H1 (cell line): ENCODE measurements around the gene EPHB6. TPM values are rescaled to one million over a fixed set of nuclear protein-coding genes. Genes with fewer than 3 reads are reported as not detected.
A peak's percentile ranks its signal among the peaks of the same experiment; 100 is the strongest.

ENCODE experiments used
- CTCF ChIA-PET: fragments of 300-600 bp; sonication (Branson Sonifier 250); formaldehyde crosslinking; loops from one replicate; lab custom pipeline; 2021; ENCODE audit not compliant: partially characterized antibody; lab: Charles Lee
- POLR2A ChIA-PET: fragments of 300-600 bp; sonication (Branson Sonifier 250); formaldehyde crosslinking; loops from one replicate; lab custom pipeline; 2021; ENCODE audit warnings: inconsistent platforms; ENCODE audit not compliant: partially characterized antibody; lab: Charles Lee
- DNase-seq, 2 experiments: peaks; one replicate each; pipeline versions ENCODE4 v3.0.0 to v3.0.0-alpha.2; 2010 to 2022; ENCODE audit warnings: low spot score in 2 of 2, low read depth in 1 of 2, mixed read lengths in 1 of 2
- FAIRE-seq: peaks from 2 replicates; lab custom pipeline; 2011; peaks lifted over from hg19 to GRCh38; lab: Jason Lieb, UNC
- H2AFZ ChIP-seq: 2 replicates; pipeline ENCODE4 v1.8.1; 2012; ENCODE audit warnings: low read length, inconsistent platforms
- H2AK5ac ChIP-seq: 2 replicates; pipeline ENCODE4 v1.6.1; 2013; ENCODE audit warnings: low read depth, low read length
- H2BK120ac ChIP-seq: replicated peaks from 2 replicates; pipeline ENCODE3; 2013; ENCODE audit warnings: low read depth, low read length, inconsistent platforms
- H2BK12ac ChIP-seq: 2 replicates; pipeline ENCODE4 v1.6.1; 2013; ENCODE audit warnings: low read depth, low read length
- H2BK15ac ChIP-seq: 2 replicates; pipeline ENCODE4 v1.6.1; 2013; ENCODE audit warnings: low read length
- H2BK20ac ChIP-seq: 2 replicates; pipeline ENCODE4 v1.6.1; 2013; ENCODE audit warnings: low read length
- H2BK5ac ChIP-seq: 2 replicates; pipeline ENCODE4 v1.6.1; 2013; ENCODE audit warnings: low read depth, low read length
- H3K14ac ChIP-seq: 2 replicates; pipeline ENCODE4 v1.6.1; 2013; ENCODE audit warnings: inconsistent platforms; ENCODE audit not compliant: insufficient read length
- H3K18ac ChIP-seq: 2 replicates; pipeline ENCODE4 v1.6.1; 2013; ENCODE audit warnings: low read length; ENCODE audit errors: extremely low read depth
- H3K23ac ChIP-seq: 2 replicates; pipeline ENCODE4 v1.6.1; 2013; ENCODE audit warnings: inconsistent platforms; ENCODE audit not compliant: insufficient read length
- H3K23me2 ChIP-seq: 2 replicates; pipeline ENCODE4 v1.6.1; 2013; ENCODE audit warnings: low read depth, low read length
- H3K27ac ChIP-seq: 2 replicates; pipeline ENCODE4 v1.6.1; 2011; ENCODE audit warnings: low read depth, low read length, inconsistent platforms
- H3K27me3 ChIP-seq, 4 experiments: replicated peaks in 1 of 4; 1 replicate in 1 of 4; 2 replicates in 3 of 4; pipeline versions ENCODE4 v1.6.1 to v1.8.1; 2011 to 2013; ENCODE audit warnings: low read length in 3 of 4, mild to moderate bottlenecking in 3 of 4, inconsistent platforms in 2 of 4, mixed read lengths in 2 of 4, moderate library complexity in 1 of 4; ENCODE audit not compliant: control insufficient read depth in 3 of 4, insufficient read depth in 3 of 4; ENCODE audit errors: extremely low read depth in 1 of 4
- H3K36me3 ChIP-seq, 4 experiments: 2 replicates each; pipeline versions ENCODE4 v1.6.1 to v1.8.1; 2011 to 2013; ENCODE audit warnings: mild to moderate bottlenecking in 4 of 4, low read length in 3 of 4, moderate library complexity in 2 of 4, control low read depth in 1 of 4, inconsistent platforms in 1 of 4; ENCODE audit not compliant: insufficient read depth in 4 of 4, control insufficient read depth in 2 of 4
- H3K4ac ChIP-seq: replicated peaks from 2 replicates; pipeline ENCODE3; 2013; ENCODE audit warnings: low read length, low read depth, mixed read lengths, inconsistent platforms; ENCODE audit not compliant: insufficient read length
- H3K4me1 ChIP-seq, 4 experiments: replicated peaks in 1 of 4; 1 replicate in 1 of 4; 2 replicates in 3 of 4; pipeline versions ENCODE4 v1.6.1 to v1.8.1; 2011 to 2013; ENCODE audit warnings: low read length in 3 of 4, inconsistent platforms in 2 of 4, mixed read lengths in 1 of 4; ENCODE audit not compliant: insufficient read depth in 4 of 4, control insufficient read depth in 3 of 4
- H3K4me2 ChIP-seq, 2 experiments: 2 replicates each; pipeline versions ENCODE4 v1.6.1 to v1.8.1; 2011 to 2013; ENCODE audit warnings: low read depth in 2 of 2, low read length in 2 of 2, control low read depth in 1 of 2, inconsistent platforms in 1 of 2, mild to moderate bottlenecking in 1 of 2; ENCODE audit not compliant: insufficient read depth in 1 of 2
- H3K4me3 ChIP-seq, 4 experiments: fragments of 200-600, 300-600 bp in 1 of 4; sonication (generic), shearing (Covaris generic), sonication (Bioruptor Twin) in 1 of 4; 2 replicates each; pipeline versions ENCODE4 v1.5.1 to v1.8.1; 2011 to 2016; ENCODE audit warnings: low read length in 4 of 4, low read depth in 3 of 4, control low read depth in 2 of 4, inconsistent platforms in 2 of 4, mild to moderate bottlenecking in 2 of 4, mixed read lengths in 1 of 4, moderate library complexity in 1 of 4; ENCODE audit not compliant: insufficient read depth in 2 of 4; ENCODE audit errors: extremely low read depth in 1 of 4
- H3K56ac ChIP-seq: replicated peaks from 2 replicates; pipeline ENCODE3; 2013; ENCODE audit warnings: low read depth, mild to moderate bottlenecking, mixed read lengths, low read length, inconsistent platforms; ENCODE audit not compliant: insufficient read length
- H3K79me1 ChIP-seq: 2 replicates; pipeline ENCODE4 v1.6.1; 2013; ENCODE audit warnings: low read depth, low read length, control low read depth
- H3K79me2 ChIP-seq, 2 experiments: 2 replicates each; pipeline versions ENCODE4 v1.6.1 to v1.8.1; 2012 to 2013; ENCODE audit warnings: low read length in 2 of 2, mild to moderate bottlenecking in 2 of 2, inconsistent platforms in 1 of 2; ENCODE audit not compliant: insufficient read depth in 2 of 2, control insufficient read depth in 1 of 2
- H3K9ac ChIP-seq, 4 experiments: replicated peaks in 1 of 4; 1 replicate in 1 of 4; 2 replicates in 3 of 4; pipeline versions ENCODE4 v1.6.1 to v1.8.1; 2011 to 2013; ENCODE audit warnings: low read depth in 3 of 4, low read length in 3 of 4, control low read depth in 2 of 4, mild to moderate bottlenecking in 2 of 4, moderate library complexity in 2 of 4, inconsistent platforms in 1 of 4; ENCODE audit errors: extremely low read depth in 1 of 4
- H3K9me3 ChIP-seq, 2 experiments: 2 replicates each; pipeline versions ENCODE4 v1.6.1 to v1.8.1; 2012 to 2013; ENCODE audit warnings: mild to moderate bottlenecking in 2 of 2, moderate library complexity in 2 of 2, control low read depth in 1 of 2, inconsistent platforms in 1 of 2, low read depth in 1 of 2, low read length in 1 of 2, mixed read lengths in 1 of 2; ENCODE audit not compliant: insufficient read depth in 2 of 2
- H4K20me1 ChIP-seq, 2 experiments: replicated peaks in 1 of 2; 2 replicates each; pipeline versions ENCODE3 to v1.8.1; 2011 to 2013; ENCODE audit warnings: inconsistent platforms in 2 of 2, low read length in 2 of 2, mild to moderate bottlenecking in 1 of 2; ENCODE audit not compliant: insufficient read depth in 2 of 2, control insufficient read depth in 1 of 2
- H4K5ac ChIP-seq: 2 replicates; pipeline ENCODE4 v1.6.1; 2013; ENCODE audit warnings: low read length, low read depth, mixed read lengths, inconsistent platforms; ENCODE audit not compliant: insufficient read length
- H4K8ac ChIP-seq: 2 replicates; pipeline ENCODE4 v1.8.0; 2013; ENCODE audit warnings: mild to moderate bottlenecking, moderate library complexity, low read length, inconsistent platforms; ENCODE audit not compliant: insufficient read depth; ENCODE audit errors: extremely low read depth
- H4K91ac ChIP-seq: replicated peaks from 2 replicates; pipeline ENCODE3; 2013; ENCODE audit warnings: low read length, mixed read lengths, inconsistent platforms; ENCODE audit not compliant: insufficient read length
- CHD2 ChIP-seq: IDR thresholded peaks from 2 replicates; pipeline ENCODE4 v1.6.1; 2012; ENCODE audit warnings: low read length, improper control_type of control experiment
- GABPA ChIP-seq: IDR thresholded peaks from 2 replicates; pipeline ENCODE4 v1.6.1; 2011; ENCODE audit warnings: mild to moderate bottlenecking, low read length, moderate library complexity, borderline replicate concordance; ENCODE audit not compliant: insufficient read depth
- HDAC2 ChIP-seq, 2 experiments: fragments of 300-600 bp in 1 of 2; sonication (generic) in 1 of 2; IDR thresholded peaks; 2 replicates each; pipeline ENCODE4 v1.6.1; 2011 to 2012; ENCODE audit warnings: low read depth in 2 of 2, low read length in 2 of 2, mild to moderate bottlenecking in 2 of 2, moderate library complexity in 2 of 2, borderline replicate concordance in 1 of 2, inconsistent platforms in 1 of 2
- PHF8 ChIP-seq: fragments of 200-600 bp; sonication (generic); conservative IDR thresholded peaks from 2 replicates; pipeline ENCODE4 v1.7.1; 2012; ENCODE audit warnings: low read depth, mild to moderate bottlenecking, inconsistent platforms, low read length, moderate library complexity
- SRF ChIP-seq: IDR thresholded peaks from 2 replicates; pipeline ENCODE4 v1.6.1; 2011; ENCODE audit warnings: mild to moderate bottlenecking, low read depth, low read length, moderate library complexity
- TAF1 ChIP-seq: IDR thresholded peaks from 2 replicates; pipeline ENCODE4 v1.6.1; 2011; ENCODE audit warnings: mild to moderate bottlenecking, low read depth, low read length
- TBP ChIP-seq: IDR thresholded peaks from 2 replicates; pipeline ENCODE4 v1.6.1; 2011; ENCODE audit warnings: low read depth, low read length, improper control_type of control experiment
- TCF12 ChIP-seq: IDR thresholded peaks from 2 replicates; pipeline ENCODE4 v1.6.1; 2011; ENCODE audit warnings: low read depth, mild to moderate bottlenecking, low read length
- WGBS, 2 experiments: shearing (Covaris generic) in 1 of 2; methylation state at CpG; one replicate each; pipeline versions ENCODE4 v1.1.6 to v1.1.7; 2013 to 2015; ENCODE audit warnings: low lambda C conversion rate in 2 of 2, mixed read lengths in 2 of 2, inconsistent platforms in 1 of 2, low coverage in 1 of 2, missing lambda C conversion rate in 1 of 2; ENCODE audit not compliant: insufficient replicate concordance in 2 of 2, insufficient coverage in 1 of 2, insufficient read length in 1 of 2; ENCODE audit errors: extremely low coverage in 1 of 2, missing lambda C conversion rate in 1 of 2; 5-methylcytosine and 5-hydroxymethylcytosine counted together
- polyA plus RNA-seq, 7 experiments: library from polyadenylated mRNA; depleted of rRNA in 3 of 7; stranded (reverse) in 5 of 7; unstranded in 2 of 7; fragments of >200 nt in 5 of 7; fragments of 200-250 nt in 2 of 7; gene quantifications; 1 replicate in 5 of 7; 2 replicates in 1 of 7; 4 replicates in 1 of 7; pipeline versions ENCODE4 v1.2.1 to v1.2.3, GENCODE V29; 2011 to 2013; ENCODE audit warnings: missing spikeins in 2 of 7, mixed read lengths in 2 of 7
- total RNA-seq: library from RNA; stranded (reverse); fragmentation: NEBNext Ultra II Directional; extraction: Animal tissue kit (Norgen Biotek cat#: 25700); gene quantifications from 2 replicates; pipeline ENCODE4 v1.2.1, GENCODE V29; 2021
- TF ChIP-seq, protein P1 (sequence below): IDR thresholded peaks from 2 replicates; pipeline ENCODE4 v1.6.1; 2011; ENCODE audit warnings: low read length, improper control_type of control experiment

The EPHB6 gene
- total and polyA plus RNA-seq, 2 of the 8 experiments (the other 6 are each of a cell fraction or from before 2014, with no cell fraction given) = 19.7 TPM

DNA sequence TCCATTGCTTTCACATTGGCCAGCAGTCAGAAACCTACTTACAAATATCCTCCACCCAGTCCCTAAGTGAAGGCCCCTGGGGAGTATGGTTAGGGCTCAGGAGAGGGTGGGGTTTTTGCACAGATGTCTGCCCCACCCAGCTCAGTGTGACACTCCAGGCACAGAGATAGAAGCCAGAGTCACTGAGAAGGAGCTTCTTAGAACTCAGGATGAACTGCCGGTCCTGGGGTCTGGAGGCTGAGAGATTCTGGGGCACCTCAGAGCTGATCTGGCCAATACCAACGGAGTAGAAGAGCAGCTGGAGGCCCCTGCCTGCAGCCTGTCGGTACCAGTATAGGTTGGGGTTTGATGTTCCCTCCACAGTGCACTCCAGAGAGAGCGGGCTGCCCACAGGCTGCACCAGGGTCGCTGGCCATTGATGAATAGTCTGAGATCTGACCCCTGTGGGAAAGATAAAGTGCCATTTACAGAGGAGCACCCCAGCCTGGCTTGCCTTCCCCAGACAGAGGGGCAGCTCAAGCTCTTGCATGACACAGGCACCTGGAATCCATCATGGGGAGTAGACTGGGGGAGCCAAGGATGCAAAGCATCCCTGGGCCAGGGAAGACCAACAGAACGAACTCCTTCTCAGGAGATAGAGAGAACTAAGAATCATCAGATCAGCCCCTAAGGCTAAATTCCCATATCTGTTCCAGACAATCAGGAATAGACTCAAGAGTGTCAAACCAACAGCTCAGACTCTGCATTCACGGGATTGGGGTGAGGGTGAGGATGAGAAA lies 42.2 kb upstream of the EPHB6 start:
- POLR2A ChIA-PET = interaction anchor here (2.4 kb wide), 1 partner anchor 16 kb away, joined by 18 read pairs; no protein-coding TSS in a partner anchor
- TF ChIP-seq HDAC2 (IDR thresholded peaks at IDR 0.05; ENCODE audit: borderline replicate concordance in 1 of 2, low read depth in 2 of 2, low read length in 2 of 2) (no peak), GABPA (no peak), TAF1 (no peak), SRF (no peak), TBP (no peak), PHF8 (no peak), CHD2 (no peak), TCF12 (no peak)
- TF ChIP-seq, protein P1, sequence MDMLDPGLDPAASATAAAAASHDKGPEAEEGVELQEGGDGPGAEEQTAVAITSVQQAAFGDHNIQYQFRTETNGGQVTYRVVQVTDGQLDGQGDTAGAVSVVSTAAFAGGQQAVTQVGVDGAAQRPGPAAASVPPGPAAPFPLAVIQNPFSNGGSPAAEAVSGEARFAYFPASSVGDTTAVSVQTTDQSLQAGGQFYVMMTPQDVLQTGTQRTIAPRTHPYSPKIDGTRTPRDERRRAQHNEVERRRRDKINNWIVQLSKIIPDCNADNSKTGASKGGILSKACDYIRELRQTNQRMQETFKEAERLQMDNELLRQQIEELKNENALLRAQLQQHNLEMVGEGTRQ = no peak

More for the DNA sequence above, 42.2 kb upstream of the EPHB6 start:
- no peaks in the 10 kb centered on the region; a peak in 1 of 8 replicates for H3K36me3 ChIP-seq
- no peaks in the 10 kb centered on the region for H3K9me3 ChIP-seq
- no peaks in the 10 kb centered on the region for H3K79me2 ChIP-seq
- no peaks in the 10 kb centered on the region for H3K23me2 ChIP-seq
- H3K4me1 ChIP-seq = peaks cover 10 to 23% (median 17%) of the 10 kb centered on the region in 4 experiments
- H3K18ac ChIP-seq = peak overlapping the region; percentile 88
- 50% methylated on average over 7 of the region's 7 CpGs; no CpG with 5 or more reads in 1 of the 2 experiments for WGBS, 2 experiments
- H2BK15ac ChIP-seq = no peak overlapping the region
- no peak overlapping the region for H3K14ac ChIP-seq
- H2BK20ac ChIP-seq = peak overlapping the region; percentile 15; the same call in 1 of the 2 replicates
- FAIRE-seq = no peak
- H2BK5ac ChIP-seq = peak overlapping the region; percentile 87; the same call in 1 of the 2 replicates
- no peaks in the 10 kb centered on the region for H3K79me1 ChIP-seq
- no peak overlapping the region for H3K23ac ChIP-seq
- peak overlapping the region; percentile 86; the same call in 1 of the 2 replicates for H4K8ac ChIP-seq
- no peaks in the 10 kb centered on the region for H3K27me3 ChIP-seq
- H2BK120ac ChIP-seq = peak overlapping the region; percentile 30
- no peak for DNase-seq
- H2AFZ ChIP-seq = no peak overlapping the region
- H4K91ac ChIP-seq = peak overlapping the region; percentile 1
- H3K27ac ChIP-seq = 0 out of 2 replicates have a peak overlapping the region, but pooled peaks have one; percentile 30
- CTCF ChIA-PET = interaction anchor here (0.6 to 18.9 kb wide), 37 partner anchors 8 to 286 kb away, joined by 3 to 430 read pairs (median 5); partner anchors contain the start of gene PRSS2
- H4K20me1 ChIP-seq = no peaks in the 10 kb centered on the region
- peak overlapping the region in 3 of 4 experiments; percentile 9 to 14 (median 12); a peak in 2 of 8 replicates for H3K4me3 ChIP-seq
- H2AK5ac ChIP-seq = 0 out of 2 replicates have a peak overlapping the region, but pooled peaks have one; percentile 4
- H3K4ac ChIP-seq = no peak overlapping the region
- H3K56ac ChIP-seq = no peak overlapping the region
- H3K9ac ChIP-seq = no peak overlapping the region; a peak in 2 of 7 replicates
- H2BK12ac ChIP-seq = peak overlapping the region; percentile 94
- no peak overlapping the region for H4K5ac ChIP-seq
- H3K4me2 ChIP-seq = peak overlapping the region; percentile 43 to 53; a peak in 3 of 4 replicates
